DMS153 (cell line): Measurements from ENCODE around the gene SLCO4C1.
"Not testable (repeated sequence)": the region's sequence is repeated elsewhere in the genome, so short reads cannot be mapped to it uniquely, and the experiment has no call there.

ENCODE experiments used
- DNase-seq: peaks from one replicate; lab custom pipeline; 2025; lab: John Stamatoyannopoulos, UW

The SLCO4C1 gene, protein sequence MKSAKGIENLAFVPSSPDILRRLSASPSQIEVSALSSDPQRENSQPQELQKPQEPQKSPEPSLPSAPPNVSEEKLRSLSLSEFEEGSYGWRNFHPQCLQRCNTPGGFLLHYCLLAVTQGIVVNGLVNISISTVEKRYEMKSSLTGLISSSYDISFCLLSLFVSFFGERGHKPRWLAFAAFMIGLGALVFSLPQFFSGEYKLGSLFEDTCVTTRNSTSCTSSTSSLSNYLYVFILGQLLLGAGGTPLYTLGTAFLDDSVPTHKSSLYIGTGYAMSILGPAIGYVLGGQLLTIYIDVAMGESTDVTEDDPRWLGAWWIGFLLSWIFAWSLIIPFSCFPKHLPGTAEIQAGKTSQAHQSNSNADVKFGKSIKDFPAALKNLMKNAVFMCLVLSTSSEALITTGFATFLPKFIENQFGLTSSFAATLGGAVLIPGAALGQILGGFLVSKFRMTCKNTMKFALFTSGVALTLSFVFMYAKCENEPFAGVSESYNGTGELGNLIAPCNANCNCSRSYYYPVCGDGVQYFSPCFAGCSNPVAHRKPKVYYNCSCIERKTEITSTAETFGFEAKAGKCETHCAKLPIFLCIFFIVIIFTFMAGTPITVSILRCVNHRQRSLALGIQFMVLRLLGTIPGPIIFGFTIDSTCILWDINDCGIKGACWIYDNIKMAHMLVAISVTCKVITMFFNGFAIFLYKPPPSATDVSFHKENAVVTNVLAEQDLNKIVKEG

DNA sequence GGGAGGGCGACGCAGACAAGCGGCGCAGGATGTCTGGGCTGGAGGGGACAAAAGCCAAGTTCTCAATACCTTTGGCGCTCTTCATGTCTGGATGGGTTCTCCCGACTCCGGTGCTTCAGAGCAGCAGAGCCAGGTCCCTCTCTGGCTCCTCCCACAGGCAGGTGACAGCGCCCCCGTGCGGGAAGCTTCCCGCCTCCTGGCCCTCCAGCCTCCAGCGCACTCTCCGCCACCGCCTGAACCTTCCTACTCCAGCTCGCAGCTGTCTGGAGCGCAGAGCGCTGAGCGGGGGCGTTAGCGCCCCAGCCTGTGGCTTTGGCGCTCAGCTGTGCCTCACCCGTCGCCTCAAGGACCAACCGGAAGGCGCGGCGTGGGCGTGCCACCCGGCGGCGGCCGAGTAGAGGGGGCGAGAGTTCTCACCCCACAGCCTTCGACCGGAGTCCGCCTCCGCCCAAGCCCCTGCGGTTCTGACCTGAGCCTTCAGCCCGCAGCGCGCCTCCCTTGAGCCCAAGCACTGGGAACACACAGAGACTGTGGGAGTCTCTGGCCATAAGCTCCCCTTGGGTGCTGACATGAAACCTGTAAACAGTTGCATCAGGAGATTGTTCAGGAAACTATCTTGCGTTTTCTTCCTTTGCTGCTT, at the start of gene SLCO4C1:
Gene SLCO4C1 (minus strand): TSS at position 107 of the 640 bp plus-strand sequence. CDS start 22 bp downstream, at position 85.
- peak; percentile 59 for DNase-seq

DNA sequence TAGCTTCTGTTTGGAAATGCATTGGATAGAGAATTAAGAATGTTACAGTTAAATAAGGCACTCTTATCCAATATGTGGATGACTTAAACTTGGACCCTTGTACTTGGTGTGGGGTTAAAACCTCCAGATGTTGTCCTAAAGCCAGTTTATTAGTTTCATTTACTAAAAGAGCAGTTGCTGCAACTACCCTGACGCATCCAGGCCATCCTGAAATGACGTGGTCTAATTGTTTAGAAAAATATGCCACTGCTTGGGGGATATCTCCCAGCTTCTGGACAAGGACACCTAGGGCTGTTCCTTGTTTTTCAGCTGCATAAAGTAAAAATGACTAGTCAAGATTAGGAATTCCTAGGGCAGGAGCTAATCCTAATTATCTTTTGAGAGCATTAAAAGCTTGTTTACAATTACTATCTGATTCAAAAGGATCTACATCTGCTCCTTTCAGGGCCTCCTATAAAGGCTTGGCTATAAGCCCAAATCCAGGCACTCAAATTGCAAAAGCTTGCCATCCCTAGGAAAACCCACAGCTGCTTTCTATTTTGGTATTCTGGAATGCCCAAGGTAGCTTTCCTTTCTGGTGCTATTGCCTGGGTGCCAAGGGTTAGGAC, 45.7 kb upstream of the SLCO4C1 start:
- peak; percentile 21 for DNase-seq

DNA sequence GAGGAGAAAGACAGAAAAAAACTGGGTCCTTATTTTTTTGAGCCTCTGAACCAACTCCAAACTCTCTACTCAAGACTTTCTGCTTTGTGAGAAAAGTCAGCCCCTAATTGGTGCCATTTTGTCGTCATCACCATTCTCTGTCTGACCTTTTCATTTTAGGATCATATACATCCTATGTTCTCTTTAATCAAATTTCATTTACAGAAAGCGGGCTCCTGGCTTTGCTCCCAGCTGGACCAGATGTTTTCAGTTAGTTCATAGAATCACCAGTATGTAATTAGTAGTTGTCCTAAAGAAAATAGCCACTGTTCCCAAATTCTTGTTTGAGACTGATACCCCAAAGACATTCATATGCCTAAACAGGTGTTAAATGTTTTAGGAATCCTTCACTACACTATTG, 28.6 kb upstream of the SLCO4C1 start:
- no peak for DNase-seq

DNA sequence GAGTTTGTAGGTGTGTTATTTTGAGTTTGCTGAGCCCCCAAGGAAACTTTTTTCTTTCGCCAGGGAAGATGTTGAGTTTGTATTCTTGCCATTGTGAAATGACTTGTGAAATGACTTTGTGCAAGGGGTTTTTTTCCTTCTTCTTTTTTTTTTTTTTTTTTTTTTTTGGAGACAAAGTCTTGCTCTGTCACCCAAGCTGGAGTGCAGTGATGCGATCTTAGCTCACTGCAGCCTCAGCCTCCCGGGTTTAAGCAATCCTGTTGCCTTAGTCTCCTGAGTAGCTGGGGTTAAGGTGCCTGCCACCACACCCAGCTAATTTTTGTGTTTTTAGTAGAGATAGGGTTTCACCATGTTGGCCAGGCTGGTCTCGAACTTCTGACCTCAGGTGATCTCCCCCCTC, 22.7 kb upstream of the SLCO4C1 start:
- DNase-seq, result not testable (repeated sequence)

DNA sequence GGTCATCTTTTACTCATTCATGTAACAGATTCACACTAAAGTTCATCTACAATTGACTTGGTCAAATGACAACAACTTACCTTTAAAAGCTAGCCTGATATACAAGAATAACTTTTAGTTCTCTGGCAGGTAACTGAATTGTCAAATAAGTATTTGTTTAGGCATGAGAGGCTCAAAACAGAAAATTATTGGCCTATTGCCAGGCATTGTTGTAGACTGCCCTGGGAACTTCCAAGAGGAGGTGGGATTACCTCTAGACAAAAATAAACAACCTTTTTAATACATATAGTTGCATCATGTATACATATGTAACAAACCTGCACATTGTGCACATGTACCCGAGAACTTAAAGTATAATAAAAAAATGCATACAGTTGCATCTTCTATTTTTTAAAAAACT, 18.2 kb upstream of the SLCO4C1 start:
- no peak for DNase-seq

DNA sequence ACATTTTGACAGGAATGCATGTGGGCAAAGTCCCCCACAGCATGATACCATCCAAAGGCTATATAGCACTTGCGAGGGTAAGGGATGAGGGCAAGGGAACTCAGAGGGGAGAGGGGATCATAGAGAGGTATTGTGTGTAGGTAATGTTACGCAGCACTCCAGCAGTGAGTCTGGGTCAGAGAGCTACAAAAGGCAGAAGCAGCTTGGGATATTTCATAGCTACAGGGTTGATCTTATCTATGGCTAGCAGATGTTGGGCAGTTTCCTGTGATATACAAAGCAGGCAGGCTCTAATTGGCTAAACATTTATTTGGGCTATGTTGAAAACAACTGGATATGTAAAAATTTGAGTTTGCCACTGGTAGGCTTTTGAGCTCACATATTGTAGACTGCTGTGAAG, 17.8 kb upstream of the SLCO4C1 start:
- no peak for DNase-seq

DNA sequence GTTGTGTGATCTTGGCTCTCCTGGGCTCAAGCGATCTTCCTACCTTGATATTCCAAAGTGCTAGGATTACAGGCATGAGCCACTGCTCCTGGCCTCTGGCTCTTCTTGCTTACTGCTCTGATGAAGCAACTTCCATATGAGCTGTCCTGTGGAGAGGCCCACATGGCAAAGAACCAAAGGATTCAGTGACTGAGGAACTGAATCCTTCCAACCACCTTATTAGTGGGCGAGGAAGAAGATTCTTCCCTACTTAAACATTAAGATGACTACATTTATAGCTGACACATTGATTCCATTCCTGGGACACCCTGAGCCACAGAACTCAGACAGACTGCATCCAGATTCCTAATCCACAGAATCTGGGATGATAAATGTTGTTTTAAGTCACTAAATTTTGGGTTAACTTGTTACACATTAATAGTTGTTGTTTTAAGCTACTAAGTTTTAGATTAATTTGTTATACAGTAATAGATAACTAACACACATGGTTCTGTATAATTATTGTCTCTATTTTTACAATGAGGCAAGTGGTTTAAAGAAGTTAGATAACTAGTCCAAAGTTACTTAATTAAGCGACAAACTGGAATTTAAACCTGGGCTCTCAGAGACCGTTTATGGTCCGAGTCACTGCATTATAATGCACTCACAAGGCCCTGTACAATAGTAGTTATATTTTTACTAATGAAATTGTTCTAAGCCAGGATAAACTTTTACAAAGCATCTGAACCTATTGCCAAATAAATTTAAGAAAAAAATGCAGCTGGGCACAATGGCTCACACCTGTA, 16.7 kb upstream of the SLCO4C1 start:
- DNase-seq, result no peak

DNA sequence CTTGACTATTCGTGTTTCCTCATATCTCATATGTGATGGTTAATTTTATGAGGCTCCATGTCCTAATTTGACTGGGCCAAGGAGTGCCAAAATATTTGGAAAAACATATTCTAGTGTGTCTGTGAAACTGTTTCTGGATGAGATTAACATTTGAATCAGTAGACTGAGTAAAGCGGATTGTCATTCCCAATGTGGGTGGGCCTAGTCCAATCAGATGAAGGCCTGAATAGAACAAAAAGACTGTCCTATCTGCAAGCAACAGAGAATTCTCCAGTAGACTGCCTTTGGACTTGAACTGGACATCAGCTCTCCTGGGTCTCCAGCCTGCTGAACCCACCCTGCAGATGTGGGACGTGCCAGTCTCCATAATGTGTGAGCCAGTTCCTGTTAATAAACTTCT, 13.5 kb upstream of the SLCO4C1 start:
- DNase-seq, result no peak

DNA sequence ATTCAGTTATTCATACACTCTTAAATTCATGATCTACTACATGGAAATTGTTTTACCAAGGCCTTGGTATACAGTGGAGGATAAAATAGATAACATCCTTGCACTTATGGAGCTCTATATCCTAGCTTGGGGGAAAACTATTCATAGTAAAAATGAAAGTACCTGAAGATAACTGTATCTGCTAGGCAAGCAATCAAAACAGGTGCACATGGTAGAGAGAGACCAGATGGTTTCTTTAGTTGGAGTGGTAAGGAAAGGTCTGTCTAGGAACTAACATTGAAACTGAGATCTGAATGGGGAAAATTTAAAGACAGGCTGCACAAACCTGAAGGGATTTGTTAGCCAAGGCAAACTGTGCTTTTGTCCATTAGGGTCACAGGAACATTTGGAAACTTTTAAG, 11.1 kb upstream of the SLCO4C1 start:
- DNase-seq, result no peak

DNA sequence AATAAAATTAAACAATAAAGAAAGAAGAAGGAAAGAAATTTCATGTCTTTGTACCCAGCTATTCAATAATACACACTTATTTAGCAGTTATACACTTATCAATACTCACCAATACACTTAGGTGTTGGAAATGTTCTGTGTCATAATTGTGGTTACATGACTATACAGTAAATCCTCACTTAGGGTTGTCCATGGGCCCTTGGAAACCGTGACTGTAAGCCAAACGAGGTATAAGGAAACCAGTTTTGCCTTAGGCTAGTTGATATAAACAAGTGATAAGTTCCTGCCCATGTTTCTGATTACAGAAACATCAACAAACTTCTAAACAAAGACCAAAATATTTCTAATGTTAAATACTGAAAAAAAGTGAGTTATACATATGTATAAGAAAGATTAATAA, 10.0 kb upstream of the SLCO4C1 start:
- DNase-seq, result no peak

DNA sequence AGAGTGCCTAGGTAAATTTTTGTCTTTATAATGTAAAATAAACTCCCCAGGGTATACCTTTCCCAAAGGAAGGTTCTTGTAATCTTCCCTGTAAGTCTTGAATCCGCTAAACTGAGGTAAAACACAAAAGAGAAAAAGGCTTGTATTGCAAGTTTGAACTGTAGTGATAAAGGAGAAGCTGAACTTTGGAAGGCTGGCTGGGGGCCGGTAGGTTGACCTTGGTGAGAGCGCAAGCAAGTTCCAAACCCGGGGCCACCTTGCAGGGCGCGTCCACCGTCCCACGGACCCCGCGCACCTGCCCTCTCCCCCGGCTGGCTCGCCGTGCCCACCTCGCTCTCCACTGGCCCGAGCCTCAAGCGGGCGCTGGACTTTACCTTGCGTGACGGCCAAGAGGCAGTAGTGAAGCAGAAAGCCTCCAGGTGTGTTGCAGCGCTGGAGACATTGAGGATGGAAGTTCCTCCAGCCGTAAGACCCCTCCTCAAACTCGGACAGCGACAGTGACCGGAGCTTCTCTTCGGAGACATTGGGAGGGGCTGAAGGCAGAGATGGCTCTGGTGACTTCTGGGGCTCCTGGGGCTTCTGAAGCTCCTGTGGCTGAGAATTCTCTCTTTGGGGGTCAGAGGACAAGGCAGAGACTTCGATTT, 428 bp downstream of the SLCO4C1 start:
- no peak for DNase-seq

DNA sequence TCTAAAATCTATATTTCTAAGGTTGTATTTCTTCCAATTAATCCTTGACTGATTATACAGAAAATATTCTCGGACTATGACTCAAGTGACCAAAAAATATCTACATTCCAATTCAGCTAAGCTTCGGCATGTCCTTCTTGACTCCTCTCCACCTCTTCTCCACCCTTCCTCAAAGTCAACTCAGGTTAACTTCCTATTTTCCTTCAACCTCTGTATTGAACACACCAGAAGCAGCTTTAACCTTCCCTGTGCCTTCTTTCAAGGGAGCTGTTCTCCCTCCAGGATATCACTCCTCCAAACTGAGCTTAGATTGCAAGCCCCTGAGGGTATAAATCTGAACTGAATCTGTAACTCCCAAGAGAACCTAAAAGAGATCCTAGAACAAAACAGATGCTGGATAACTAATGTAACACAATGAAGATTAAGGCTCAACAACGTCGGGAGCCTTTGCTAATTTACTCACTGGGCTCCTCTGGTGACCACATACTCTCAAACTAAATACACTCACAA, 1.1 kb downstream of the SLCO4C1 start:
- DNase-seq, result no peak

DNA sequence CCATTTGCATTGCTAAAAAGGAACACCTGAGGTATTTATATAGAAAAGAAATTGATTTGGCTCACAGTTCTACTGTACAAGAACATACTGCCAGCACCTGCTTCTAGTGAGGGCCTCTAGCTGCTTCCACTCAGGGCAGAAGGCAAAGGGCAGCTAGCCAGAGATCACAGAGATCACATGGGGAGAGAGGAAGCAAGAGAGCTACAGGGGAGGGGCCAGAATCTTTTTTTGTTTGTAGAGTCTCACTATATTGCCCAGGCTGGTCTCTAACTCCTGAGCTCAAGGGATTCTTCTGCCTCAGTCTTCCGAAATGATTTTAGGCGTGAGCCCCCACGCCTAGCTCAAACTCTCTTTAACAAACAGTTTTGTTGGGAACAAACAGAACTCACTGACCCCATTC, 6.1 kb downstream of the SLCO4C1 start:
- no peak for DNase-seq

DNA sequence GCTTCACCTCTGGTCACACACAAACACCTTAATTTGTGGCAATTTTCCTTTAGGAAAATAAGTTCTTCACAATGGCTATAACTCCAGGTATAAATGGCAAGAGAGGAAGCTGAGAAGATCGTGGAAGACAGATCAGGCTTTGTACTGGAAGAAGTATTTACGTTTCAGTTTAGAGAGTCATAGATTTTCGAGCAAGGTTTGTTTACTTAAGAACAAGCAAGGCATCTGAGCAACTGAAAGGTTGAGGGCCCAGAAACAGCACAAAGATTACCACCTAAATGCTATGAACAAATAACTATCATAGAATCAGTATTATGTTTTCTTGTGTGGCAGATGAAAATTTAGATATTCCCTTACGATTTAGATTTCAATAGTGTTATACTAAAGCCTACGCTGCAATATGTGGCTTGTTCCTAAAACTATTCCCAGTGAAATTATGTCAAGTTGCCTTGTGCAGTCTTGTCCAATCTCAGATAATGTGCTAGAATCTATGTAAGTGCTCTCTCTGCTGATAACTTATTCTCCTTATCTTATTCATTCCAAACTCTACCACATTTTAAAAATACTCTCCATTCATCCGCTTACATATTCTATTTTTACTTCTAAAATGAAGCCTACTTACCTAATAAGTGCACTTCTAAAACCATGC, 6.7 kb downstream of the SLCO4C1 start:
- no peak for DNase-seq

DNA sequence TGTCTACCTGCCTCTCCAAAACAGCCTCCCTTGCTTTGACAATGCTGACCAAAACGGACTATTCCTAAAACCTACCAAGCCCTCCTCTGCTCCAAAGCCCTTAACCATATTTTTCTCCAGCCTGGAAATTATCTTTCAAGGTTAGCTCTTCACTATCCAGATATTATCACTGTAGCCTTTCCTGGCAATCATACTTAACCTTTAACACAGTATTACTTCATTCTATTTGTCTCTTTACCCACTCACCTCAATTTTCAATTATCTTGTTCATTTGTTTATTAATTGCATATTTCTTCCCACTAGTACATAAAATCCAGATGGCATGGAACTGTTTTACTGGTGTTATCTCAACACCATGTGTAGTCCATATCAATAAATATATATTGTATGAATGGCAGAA, 7.5 kb downstream of the SLCO4C1 start:
- no peak for DNase-seq

DNA sequence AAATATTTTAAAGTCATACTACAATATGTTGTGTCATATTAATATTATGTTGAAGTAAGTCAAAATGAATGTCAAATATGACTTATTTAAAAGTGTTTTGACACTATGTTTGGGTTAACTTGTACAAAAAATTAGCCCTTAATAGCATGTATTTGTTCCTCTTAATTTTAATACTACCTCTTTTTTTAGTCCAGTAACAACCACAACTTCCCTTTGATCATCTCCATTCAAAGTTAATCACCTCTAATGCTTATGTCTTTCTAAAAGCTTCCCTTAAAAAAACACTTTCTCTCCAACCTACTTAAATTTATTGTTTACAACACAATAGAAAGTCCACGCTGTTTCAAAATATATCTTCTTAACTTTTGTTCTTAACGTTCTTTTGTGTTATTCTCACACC, 9.6 kb downstream of the SLCO4C1 start:
- DNase-seq, result no peak

DNA sequence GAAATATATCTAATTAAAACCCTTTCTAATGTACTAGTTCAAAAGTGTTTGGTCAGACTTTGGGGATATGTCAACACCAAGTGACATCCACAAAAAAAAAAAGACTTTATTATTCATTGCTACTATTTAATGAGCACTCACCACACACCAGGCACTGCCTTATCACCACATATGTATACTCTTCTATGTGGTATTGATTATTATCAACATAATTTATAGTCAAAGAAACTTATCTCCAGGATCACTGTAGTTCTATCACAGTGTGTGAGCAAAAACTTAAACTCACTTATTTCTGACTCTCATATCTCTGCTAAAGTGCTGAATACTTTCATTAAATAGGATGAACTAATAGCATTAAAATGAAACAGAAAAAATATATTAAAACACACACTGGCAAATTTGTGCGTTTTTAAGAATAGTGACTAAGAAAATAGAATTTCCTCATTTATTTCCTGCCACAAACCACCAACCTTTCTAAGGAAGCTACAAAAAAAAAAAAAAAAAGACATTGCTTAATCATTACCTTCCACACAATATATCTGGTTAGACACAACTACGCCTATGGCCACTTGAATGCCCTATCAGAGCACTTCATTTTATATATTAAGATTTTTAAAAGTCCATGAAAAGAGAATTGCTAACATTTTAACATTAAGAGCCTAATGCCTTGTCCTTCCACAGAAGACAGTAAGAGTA, 12.8 kb downstream of the SLCO4C1 start:
- DNase-seq, result no peak

DNA sequence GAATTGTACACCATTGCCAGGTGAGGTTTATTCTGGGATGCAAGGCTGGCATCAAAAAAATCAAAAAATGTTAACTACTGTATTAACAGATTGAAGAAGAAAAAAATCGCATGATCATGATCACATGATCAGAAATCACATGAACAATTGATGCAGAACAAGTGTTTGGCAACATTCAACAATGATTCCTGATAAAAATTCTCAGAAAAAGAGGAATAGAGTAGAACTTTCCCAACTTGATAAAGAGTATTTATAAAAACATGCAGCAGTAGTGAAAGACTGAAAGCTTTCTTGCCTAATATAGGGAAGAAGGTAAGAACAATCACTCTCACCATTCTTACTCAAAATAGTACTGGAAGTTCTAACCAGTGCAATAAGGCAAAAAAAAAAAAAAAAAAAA, 16.4 kb downstream of the SLCO4C1 start:
- DNase-seq, result no peak

DNA sequence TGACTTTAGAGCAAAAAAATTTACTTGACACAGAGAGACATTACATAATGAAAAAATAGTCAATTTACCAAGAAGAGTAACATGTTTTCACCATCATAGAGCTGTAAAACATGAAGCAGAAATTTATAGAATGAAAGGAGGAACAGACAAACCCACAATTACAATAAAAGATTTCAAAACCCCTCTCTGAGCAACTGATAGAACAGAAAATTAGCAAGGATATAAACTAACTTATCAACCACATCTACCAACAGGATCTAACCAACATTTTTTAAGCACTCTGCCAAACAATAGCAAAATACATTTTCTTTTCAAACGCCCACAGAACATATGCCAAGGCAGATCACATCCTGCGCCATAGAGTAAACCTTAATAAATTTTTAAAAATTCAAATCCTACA, 17.9 kb downstream of the SLCO4C1 start:
- no peak for DNase-seq

DNA sequence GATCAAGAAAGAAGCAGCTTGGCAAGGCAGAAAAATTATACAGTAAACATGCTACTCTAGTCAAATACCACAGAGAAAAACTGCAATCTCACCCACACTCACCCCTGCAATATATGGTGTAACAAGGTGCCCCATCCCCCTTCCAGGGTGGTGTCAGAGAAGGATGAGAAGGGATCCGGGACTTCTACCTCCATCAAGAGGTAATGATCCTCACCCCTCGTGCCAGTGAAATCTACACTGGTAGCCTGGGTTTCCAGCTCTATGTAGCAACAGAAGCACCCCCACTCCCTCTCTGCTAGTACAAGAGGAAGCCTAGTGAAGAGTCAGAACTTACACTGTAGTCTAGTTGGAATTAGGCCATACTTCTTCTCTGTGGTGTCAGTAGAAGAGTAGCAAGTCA, 18.9 kb downstream of the SLCO4C1 start:
- DNase-seq, result no peak
